Thyroid gland (tissue), 4 donors: ENCODE results near the gene RPS19BP1. TPM values are rescaled to one million over a fixed set of nuclear protein-coding genes. Genes with fewer than 3 reads are reported as not detected.

Experiments used
- DNase-seq, 2 donors: peaks; one replicate each; pipeline ENCODE4 v3.0.0-alpha.2; 2019
- H3K27ac ChIP-seq, 3 donors: fragments of 200-600 bp; sonication (generic); 1 replicate in 2 of 3; 2 replicates in 1 of 3; pipeline ENCODE4 v1.5.1; 2016 to 2019; ENCODE audit warnings: mild to moderate bottlenecking in 1 of 3, moderate library complexity in 1 of 3
- H3K27me3 ChIP-seq: fragments of 200-600 bp; sonication (generic); one replicate; pipeline ENCODE4 v1.5.1; 2019
- H3K36me3 ChIP-seq, 2 donors: fragments of 200-600 bp; sonication (generic); one replicate each; pipeline ENCODE4 v1.5.1; 2016 to 2019
- H3K4me1 ChIP-seq, 2 donors: fragments of 200-600 bp; sonication (generic); one replicate each; pipeline ENCODE4 v1.5.1; 2017 to 2019
- H3K4me3 ChIP-seq, 3 donors: fragments of 200-600 bp; sonication (generic); replicated peaks in 1 of 3; 1 replicate in 2 of 3; 2 replicates in 1 of 3; pipeline ENCODE4 v1.5.1; 2016; ENCODE audit warnings: mild to moderate bottlenecking in 1 of 3
- H3K9me3 ChIP-seq: fragments of 200-600 bp; sonication (generic); one replicate; pipeline ENCODE4 v1.5.1; 2017
- CTCF ChIP-seq, 6 experiments: fragments of 200-600 bp in 3 of 6; fragments of 450-650 bp in 3 of 6; sonication (generic) in 3 of 6; IDR thresholded peaks; one replicate each; pipeline ENCODE4 v1.5.1; 2016 to 2019; ENCODE audit warnings: antibody characterized with exemption in 6 of 6, mild to moderate bottlenecking in 2 of 6, inconsistent platforms in 1 of 6, moderate library complexity in 1 of 6
- POLR2A ChIP-seq, 2 donors: fragments of 450-650 bp; IDR thresholded peaks; one replicate each; pipeline ENCODE4 v1.6.1; 2017; ENCODE audit warnings: antibody characterized with exemption in 2 of 2, mild to moderate bottlenecking in 2 of 2, moderate library complexity in 1 of 2
- WGBS, 2 donors: methylation state at CpG; one replicate each; pipeline ENCODE4 v1.1.5; 2017; 5-methylcytosine and 5-hydroxymethylcytosine counted together
- intact Hi-C: fragments of 100-400 bp; cut with DNase I; formaldehyde crosslinking; loops from one replicate; pipeline ENCODE4 v1.15.1; 2023
- total RNA-seq, 4 donors: library from RNA; depleted of rRNA; stranded (reverse); fragments of >200 nt; gene quantifications; one replicate each; pipeline ENCODE4 v1.2.3, GENCODE V29; 2016

The RPS19BP1 gene
- total RNA-seq, 4 donors from 2014 or later: 120 to 243 (median 171) TPM

- no peak for TF ChIP-seq POLR2A (IDR thresholded peaks at IDR 0.05)
- no peak for TF ChIP-seq CTCF (IDR thresholded peaks at IDR 0.05)
- Histone ChIP-seq H3K27ac (no peak overlapping the region), H3K4me3 (peak overlapping the region in 1 of 3 donors; percentile 83), H3K9me3 (no peaks in the 10 kb centered on the region), H3K36me3 (peaks cover 28 to 29% of the 10 kb centered on the region in 2 donors), H3K4me1 (peaks cover 22 to 32% of the 10 kb centered on the region in 2 donors), H3K27me3 (no peaks in the 10 kb centered on the region)
- intact Hi-C loops: loop anchor here (2.0 to 10.0 kb wide), 2 partner anchors 15 to 329 kb away; no protein-coding TSS in a partner anchor
- DNase-seq: no peak
- WGBS, 2 donors: 72 to 77% methylated on average over 6 of the region's 6 CpGs
Observed at GRCh38 chr22:39503630-39504029, 28.9 kb downstream of the RPS19BP1 start.

- intact Hi-C loops: loop anchor here (2.0 to 10.0 kb wide), 2 partner anchors 16 to 328 kb away; no protein-coding TSS in a partner anchor
- Histone ChIP-seq H3K9me3 (no peaks in the 10 kb centered on the region), H3K27me3 (no peaks in the 10 kb centered on the region), H3K4me3 (peak overlapping the region; percentile 54 to 90 (median 83)), H3K36me3 (peaks cover 24 to 29% of the 10 kb centered on the region in 2 donors), H3K27ac (peak overlapping the region in 2 of 3 donors; percentile 89 to 94), H3K4me1 (peaks cover 22 to 32% of the 10 kb centered on the region in 2 donors)
- no peak for TF ChIP-seq POLR2A (IDR thresholded peaks at IDR 0.05)
- TF ChIP-seq CTCF (IDR thresholded peaks at IDR 0.05): no peak
- no peak for DNase-seq
- WGBS, 2 donors: 12 to 13% methylated on average over 15 to 18 of the region's 18 CpGs
Observed at GRCh38 chr22:39502789-39503409, 29.6 kb downstream of the RPS19BP1 start.

GRCh38 chr22:39502109-39502788, 30.3 kb downstream of the RPS19BP1 start, which contains the start of gene MIEF1:
MIEF1 (plus strand) TSS chr22:39502290; CDS start chr22:39511295, 9,005 bp downstream.
- TF ChIP-seq CTCF (IDR thresholded peaks at IDR 0.05): no peak
- peak in 1 of 2 donors; percentile 62 for TF ChIP-seq POLR2A (IDR thresholded peaks at IDR 0.05)
- H3K27me3 ChIP-seq: no peaks in the 10 kb centered on the region
- H3K9me3 ChIP-seq: no peaks in the 10 kb centered on the region
- H3K36me3 ChIP-seq: peaks cover 23 to 29% of the 10 kb centered on the region in 2 donors
- peak within 1 kb of the TSS; percentile 82 to 94 (median 89) for H3K27ac ChIP-seq
- WGBS, 2 donors: 0% methylated on average over 4 to 7 of the region's 58 CpGs
- intact Hi-C loops: loop anchor here (2.0 to 10.0 kb wide), 2 partner anchors 17 to 327 kb away; no protein-coding TSS in a partner anchor
- peak; percentile 98 for DNase-seq
- H3K4me1 ChIP-seq: peaks cover 22 to 32% of the 10 kb centered on the region in 2 donors
- H3K4me3 ChIP-seq: peak within 1 kb of the TSS; percentile 54 to 90 (median 83)

GRCh38 chr22:39501644-39502108, 30.9 kb downstream of the RPS19BP1 start:
- Histone ChIP-seq H3K4me1 (peaks cover 22 to 32% of the 10 kb centered on the region in 2 donors), H3K27ac (peak overlapping the region; percentile 82 to 94 (median 89)), H3K9me3 (no peaks in the 10 kb centered on the region), H3K36me3 (peaks cover 19 to 24% of the 10 kb centered on the region in 2 donors), H3K4me3 (peak overlapping the region in 1 of 3 donors; percentile 83), H3K27me3 (no peaks in the 10 kb centered on the region)
- TF ChIP-seq CTCF (IDR thresholded peaks at IDR 0.05) (no peak), POLR2A (IDR thresholded peaks at IDR 0.05) (peak in 1 of 2 donors; percentile 32)
- intact Hi-C loops: loop anchor here (2.0 to 10.0 kb wide), 2 partner anchors 17 to 327 kb away; no protein-coding TSS in a partner anchor
- WGBS, 2 donors: 39 to 43% methylated on average over 10 of the region's 13 CpGs
- DNase-seq: no peak
